ENCODE data around the gene C22orf23. TPM values are rescaled to one million over a fixed set of nuclear protein-coding genes. Genes with fewer than 3 reads are reported as not detected.
"Not testable (repeated sequence)": the region's sequence is repeated elsewhere in the genome, so short reads cannot be mapped to it uniquely, and the experiment has no call there.

Gene C22orf23
- total RNA-seq, 2 experiments from 2014 or later: 0.16 TPM; not detected in 1

- ChIA-PET POLR2A (no interaction called here), CTCF (no interaction called here)
- H3K27me3 Mint-ChIP-seq: no peaks in the 10 kb centered on the region
- DNase-seq (no peak), ATAC-seq (no peak)
- H3K27ac Mint-ChIP-seq: no peak overlapping the region
- H3K9me3 Mint-ChIP-seq (ENCODE audit: low read depth): no peaks in the 10 kb centered on the region
- H3K4me3 Mint-ChIP-seq: no peak overlapping the region
- no peaks in the 10 kb centered on the region for H3K4me1 Mint-ChIP-seq
- H3K36me3 Mint-ChIP-seq (ENCODE audit: low read depth): no peaks in the 10 kb centered on the region
- intact Hi-C loops (cut with DNase I, micrococcal nuclease): no loop called here
Observed at GRCh38 chr22:37981282-37982011, 28.0 kb upstream of the C22orf23 start.

- intact Hi-C loops (cut with DNase I, micrococcal nuclease): no loop called here
- ATAC-seq: no peak
- Mint-ChIP-seq H3K27ac (no peak overlapping the region), H3K27me3 (no peaks in the 10 kb centered on the region), H3K4me1 (no peaks in the 10 kb centered on the region), H3K4me3 (no peak overlapping the region), H3K9me3 (ENCODE audit: low read depth) (no peaks in the 10 kb centered on the region), H3K36me3 (ENCODE audit: low read depth) (peaks cover 8% of the 10 kb centered on the region)
- DNase-seq: no peak
- CTCF ChIA-PET: no interaction called here
- POLR2A ChIA-PET: no interaction called here
Observed at GRCh38 chr22:37979782-37980181, 26.4 kb upstream of the C22orf23 start.

- Mint-ChIP-seq H3K4me1 (no peaks in the 10 kb centered on the region), H3K9me3 (ENCODE audit: low read depth) (no peaks in the 10 kb centered on the region), H3K36me3 (ENCODE audit: low read depth) (peaks cover 11% of the 10 kb centered on the region), H3K4me3 (no peak overlapping the region), H3K27ac (no peak overlapping the region), H3K27me3 (no peaks in the 10 kb centered on the region)
- DNase-seq (no peak), ATAC-seq (no peak)
- intact Hi-C loops (cut with DNase I, micrococcal nuclease): no loop called here
- POLR2A ChIA-PET: interaction anchor here (0.6 kb wide), 1 partner anchor 153 kb away, joined by 3 read pairs; the partner anchor contains the start of gene GALR3
- CTCF ChIA-PET: interaction anchor here (0.9 kb wide), 1 partner anchor 12 kb away, joined by 4 read pairs; no protein-coding TSS in a partner anchor
Observed at GRCh38 chr22:37976547-37976946, 23.1 kb upstream of the C22orf23 start.

- ChIA-PET POLR2A (interaction anchor here (0.6 kb wide), 1 partner anchor 153 kb away, joined by 3 read pairs; the partner anchor contains the start of gene GALR3), CTCF (interaction anchor here (0.9 kb wide), 1 partner anchor 11 kb away, joined by 4 read pairs; no protein-coding TSS in a partner anchor)
- not testable (repeated sequence) for H3K4me3 Mint-ChIP-seq
Observed at GRCh38 chr22:37976022-37976421, 22.6 kb upstream of the C22orf23 start.

GRCh38 chr22:37975153-37975552 is 21.8 kb upstream of the C22orf23 start:
- ATAC-seq (no peak), DNase-seq (no peak)
- peaks cover 11% of the 10 kb centered on the region for H3K36me3 Mint-ChIP-seq (ENCODE audit: low read depth)
- ChIA-PET CTCF (no interaction called here), POLR2A (no interaction called here)
- H3K4me3 Mint-ChIP-seq: no peak overlapping the region
- H3K4me1 Mint-ChIP-seq: no peaks in the 10 kb centered on the region
- no peaks in the 10 kb centered on the region for H3K9me3 Mint-ChIP-seq (ENCODE audit: low read depth)
- H3K27me3 Mint-ChIP-seq: no peaks in the 10 kb centered on the region
- H3K27ac Mint-ChIP-seq: no peak overlapping the region
- intact Hi-C loops (cut with DNase I, micrococcal nuclease): no loop called here

More at GRCh38 chr22:37976022-37976421, 22.6 kb upstream of the C22orf23 start:
- H3K27me3 Mint-ChIP-seq; ATAC-seq; H3K27ac Mint-ChIP-seq; DNase-seq; intact Hi-C loops (cut with DNase I, micrococcal nuclease); H3K4me1 Mint-ChIP-seq; H3K9me3 Mint-ChIP-seq (ENCODE audit: low read depth): not testable (repeated sequence)
- peaks cover 11% of the 10 kb centered on the region for H3K36me3 Mint-ChIP-seq (ENCODE audit: low read depth)

GRCh38 chr22:37973271-37974170 is 20.1 kb upstream of the C22orf23 start:
- ChIA-PET POLR2A (no interaction called here), CTCF (no interaction called here)
- no peaks in the 10 kb centered on the region for H3K4me1 Mint-ChIP-seq
- H3K36me3 Mint-ChIP-seq (ENCODE audit: low read depth): peaks cover 11% of the 10 kb centered on the region
- H3K27me3 Mint-ChIP-seq: no peaks in the 10 kb centered on the region
- ATAC-seq (no peak), DNase-seq (no peak)
- no peaks in the 10 kb centered on the region for H3K9me3 Mint-ChIP-seq (ENCODE audit: low read depth)
- H3K4me3 Mint-ChIP-seq: no peak overlapping the region
- H3K27ac Mint-ChIP-seq: no peak overlapping the region
- intact Hi-C loops (cut with DNase I, micrococcal nuclease): no loop called here

GRCh38 chr22:37972527-37972926 is 19.1 kb upstream of the C22orf23 start:
- POLR2A ChIA-PET: interaction anchor here (0.6 kb wide), 1 partner anchor 15 kb away, joined by 3 read pairs; no protein-coding TSS in a partner anchor
- Mint-ChIP-seq H3K27ac (no peak overlapping the region), H3K9me3 (ENCODE audit: low read depth) (no peaks in the 10 kb centered on the region), H3K27me3 (no peaks in the 10 kb centered on the region), H3K4me3 (no peak overlapping the region), H3K36me3 (ENCODE audit: low read depth) (peaks cover 18% of the 10 kb centered on the region), H3K4me1 (no peaks in the 10 kb centered on the region)
- DNase-seq (no peak), ATAC-seq (no peak)
- intact Hi-C loops (cut with DNase I, micrococcal nuclease): no loop called here
- CTCF ChIA-PET: no interaction called here

GRCh38 chr22:37971475-37972434 is 18.4 kb upstream of the C22orf23 start:
- H3K27ac Mint-ChIP-seq: no peak overlapping the region

GRCh38 chr22:37970864-37971263 is 17.5 kb upstream of the C22orf23 start:
- DNase-seq (no peak), ATAC-seq (no peak)
- ChIA-PET CTCF (interaction anchor here (0.7 kb wide), 1 partner anchor 38 kb away, joined by 3 read pairs; no protein-coding TSS in a partner anchor), POLR2A (no interaction called here)
- Mint-ChIP-seq H3K4me1 (no peaks in the 10 kb centered on the region), H3K4me3 (no peak overlapping the region), H3K9me3 (ENCODE audit: low read depth) (no peaks in the 10 kb centered on the region), H3K36me3 (ENCODE audit: low read depth) (peaks cover 30% of the 10 kb centered on the region), H3K27me3 (no peaks in the 10 kb centered on the region), H3K27ac (no peak overlapping the region)
- intact Hi-C loops (cut with DNase I, micrococcal nuclease): no loop called here

More at GRCh38 chr22:37971475-37972434, 18.4 kb upstream of the C22orf23 start:
- Mint-ChIP-seq H3K9me3 (ENCODE audit: low read depth) (no peaks in the 10 kb centered on the region), H3K4me1 (no peaks in the 10 kb centered on the region), H3K4me3 (no peak overlapping the region), H3K27me3 (no peaks in the 10 kb centered on the region), H3K36me3 (ENCODE audit: low read depth) (peaks cover 25% of the 10 kb centered on the region)
- ATAC-seq (no peak), DNase-seq (no peak)
- ChIA-PET POLR2A (interaction anchor here (0.6 kb wide), 1 partner anchor 14 kb away, joined by 3 read pairs; no protein-coding TSS in a partner anchor), CTCF (interaction anchor here (0.6 kb wide), 1 partner anchor 230 kb away, joined by 6 read pairs; no protein-coding TSS in a partner anchor)
- intact Hi-C loops (cut with DNase I, micrococcal nuclease): no loop called here

- ChIA-PET POLR2A (interaction anchor here (0.6 kb wide), 1 partner anchor 730 kb away, joined by 3 read pairs; no protein-coding TSS in a partner anchor), CTCF (interaction anchor here (0.9 to 1.1 kb wide), 2 partner anchors 188 to 855 kb away, joined by 3 to 4 read pairs; no protein-coding TSS in a partner anchor)
- H3K36me3 Mint-ChIP-seq (ENCODE audit: low read depth): peaks cover 27% of the 10 kb centered on the region
- intact Hi-C loops (cut with DNase I, micrococcal nuclease): no loop called here
- H3K9me3 Mint-ChIP-seq (ENCODE audit: low read depth): no peaks in the 10 kb centered on the region
- no peaks in the 10 kb centered on the region for H3K4me1 Mint-ChIP-seq
- H3K27ac Mint-ChIP-seq: no peak overlapping the region
- ATAC-seq: no peak
- DNase-seq: no peak
- no peak overlapping the region for H3K4me3 Mint-ChIP-seq
- no peaks in the 10 kb centered on the region for H3K27me3 Mint-ChIP-seq
Observed at GRCh38 chr22:37968452-37969251, 15.3 kb upstream of the C22orf23 start.
